ENCODE measurements around the gene DIABLO. TPM values are rescaled to one million over a fixed set of nuclear protein-coding genes. Genes with fewer than 3 reads are reported as not detected.
A peak's percentile ranks its signal among the peaks of the same experiment; 100 is the strongest.

The DIABLO gene
- total and polyA plus RNA-seq, 9 of the 15 experiments (the other 6 are each of a cell fraction or from before 2014, with no cell fraction given), result 37.3 to 101 (median 80.1) TPM

DNA sequence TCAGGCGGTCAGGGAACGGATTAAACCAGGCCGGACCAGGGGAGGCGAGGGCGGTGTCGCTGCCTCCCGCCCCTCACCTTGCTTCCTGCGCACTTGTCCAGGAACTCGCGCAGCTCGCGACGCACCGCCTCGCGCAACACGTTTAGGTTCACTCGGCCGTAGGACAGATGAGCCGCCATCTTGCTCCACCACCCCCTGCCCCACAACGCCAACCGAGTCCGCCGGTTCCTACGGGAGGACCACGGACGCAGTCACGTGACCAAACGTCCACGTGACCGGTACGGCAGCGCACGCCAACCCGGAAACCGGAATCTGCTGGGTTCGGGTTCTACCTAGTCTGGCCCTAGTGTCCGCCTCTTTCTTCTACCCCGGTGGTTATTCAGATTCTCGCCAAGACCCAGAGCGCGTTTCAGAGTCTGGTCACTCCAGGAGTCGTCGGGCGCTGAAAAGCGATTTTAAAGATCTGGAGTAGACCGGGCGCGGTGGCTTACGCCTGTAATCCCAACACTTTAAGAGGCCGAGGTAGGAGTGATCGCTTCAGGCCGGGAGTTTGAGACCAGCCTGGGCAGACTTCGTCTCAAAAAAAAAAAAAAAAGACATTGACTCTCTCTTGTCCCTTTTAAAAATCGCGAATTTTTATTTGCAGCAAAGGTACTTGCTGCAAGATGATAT lies 40.5 kb upstream of the DIABLO start, which contains the start of gene VPS33A (continued):
- TF ChIP-seq ZFPM2 (CRISPR knock-in tag; IDR thresholded peaks at IDR 0.05) (peak; percentile 37; the same call in 1 of the 2 replicates), RBM22 (IDR thresholded peaks at IDR 0.05; ENCODE audit: low read depth, low read length, poor library complexity, severe bottlenecking) (peak; percentile 47), CXXC5 (CRISPR knock-in tag; IDR thresholded peaks at IDR 0.05) (peak; percentile 100), NCOA2 (IDR thresholded peaks at IDR 0.05; ENCODE audit: partially characterized antibody in 2 of 2) (no peak), CCAR2 (IDR thresholded peaks at IDR 0.05; ENCODE audit: low read depth, low read length) (no peak), TAF1 (IDR thresholded peaks at IDR 0.05; ENCODE audit: control insufficient read depth, extremely low read depth, insufficient read depth, low read length, severe bottlenecking) (peak; percentile 92), FOXK2 (conservative IDR thresholded peaks at IDR 0.05 in 1 of 2, IDR thresholded peaks at IDR 0.05 in 1 of 2; ENCODE audit: low read depth in 2 of 2) (peak; percentile 88 to 97), ZNF175 (CRISPR knock-in tag; IDR thresholded peaks at IDR 0.05; ENCODE audit: low read depth) (no peak), ZBTB17 (CRISPR knock-in tag; IDR thresholded peaks at IDR 0.05) (peak; percentile 14; the same call in 1 of the 2 replicates), ZNF384 (IDR thresholded peaks at IDR 0.05; ENCODE audit: low read depth, low read length) (peak; percentile 35), ZNF212 (CRISPR knock-in tag; IDR thresholded peaks at IDR 0.05) (peak; percentile 74; the same call in 1 of the 2 replicates), ZNF586 (CRISPR knock-in tag; conservative IDR thresholded peaks at IDR 0.05) (no peak)
- TF ChIP-seq, protein P1, sequence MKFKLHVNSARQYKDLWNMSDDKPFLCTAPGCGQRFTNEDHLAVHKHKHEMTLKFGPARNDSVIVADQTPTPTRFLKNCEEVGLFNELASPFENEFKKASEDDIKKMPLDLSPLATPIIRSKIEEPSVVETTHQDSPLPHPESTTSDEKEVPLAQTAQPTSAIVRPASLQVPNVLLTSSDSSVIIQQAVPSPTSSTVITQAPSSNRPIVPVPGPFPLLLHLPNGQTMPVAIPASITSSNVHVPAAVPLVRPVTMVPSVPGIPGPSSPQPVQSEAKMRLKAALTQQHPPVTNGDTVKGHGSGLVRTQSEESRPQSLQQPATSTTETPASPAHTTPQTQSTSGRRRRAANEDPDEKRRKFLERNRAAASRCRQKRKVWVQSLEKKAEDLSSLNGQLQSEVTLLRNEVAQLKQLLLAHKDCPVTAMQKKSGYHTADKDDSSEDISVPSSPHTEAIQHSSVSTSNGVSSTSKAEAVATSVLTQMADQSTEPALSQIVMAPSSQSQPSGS (CRISPR knock-in tag; IDR thresholded peaks at IDR 0.05), result peak; percentile 6; the same call in 1 of the 2 replicates
- TF ChIP-seq, protein P2, sequence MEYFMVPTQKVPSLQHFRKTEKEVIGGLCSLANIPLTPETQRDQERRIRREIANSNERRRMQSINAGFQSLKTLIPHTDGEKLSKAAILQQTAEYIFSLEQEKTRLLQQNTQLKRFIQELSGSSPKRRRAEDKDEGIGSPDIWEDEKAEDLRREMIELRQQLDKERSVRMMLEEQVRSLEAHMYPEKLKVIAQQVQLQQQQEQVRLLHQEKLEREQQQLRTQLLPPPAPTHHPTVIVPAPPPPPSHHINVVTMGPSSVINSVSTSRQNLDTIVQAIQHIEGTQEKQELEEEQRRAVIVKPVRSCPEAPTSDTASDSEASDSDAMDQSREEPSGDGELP (CRISPR knock-in tag; IDR thresholded peaks at IDR 0.05; ENCODE audit: borderline replicate concordance), result peak; percentile 91
- TF ChIP-seq, protein P3, sequence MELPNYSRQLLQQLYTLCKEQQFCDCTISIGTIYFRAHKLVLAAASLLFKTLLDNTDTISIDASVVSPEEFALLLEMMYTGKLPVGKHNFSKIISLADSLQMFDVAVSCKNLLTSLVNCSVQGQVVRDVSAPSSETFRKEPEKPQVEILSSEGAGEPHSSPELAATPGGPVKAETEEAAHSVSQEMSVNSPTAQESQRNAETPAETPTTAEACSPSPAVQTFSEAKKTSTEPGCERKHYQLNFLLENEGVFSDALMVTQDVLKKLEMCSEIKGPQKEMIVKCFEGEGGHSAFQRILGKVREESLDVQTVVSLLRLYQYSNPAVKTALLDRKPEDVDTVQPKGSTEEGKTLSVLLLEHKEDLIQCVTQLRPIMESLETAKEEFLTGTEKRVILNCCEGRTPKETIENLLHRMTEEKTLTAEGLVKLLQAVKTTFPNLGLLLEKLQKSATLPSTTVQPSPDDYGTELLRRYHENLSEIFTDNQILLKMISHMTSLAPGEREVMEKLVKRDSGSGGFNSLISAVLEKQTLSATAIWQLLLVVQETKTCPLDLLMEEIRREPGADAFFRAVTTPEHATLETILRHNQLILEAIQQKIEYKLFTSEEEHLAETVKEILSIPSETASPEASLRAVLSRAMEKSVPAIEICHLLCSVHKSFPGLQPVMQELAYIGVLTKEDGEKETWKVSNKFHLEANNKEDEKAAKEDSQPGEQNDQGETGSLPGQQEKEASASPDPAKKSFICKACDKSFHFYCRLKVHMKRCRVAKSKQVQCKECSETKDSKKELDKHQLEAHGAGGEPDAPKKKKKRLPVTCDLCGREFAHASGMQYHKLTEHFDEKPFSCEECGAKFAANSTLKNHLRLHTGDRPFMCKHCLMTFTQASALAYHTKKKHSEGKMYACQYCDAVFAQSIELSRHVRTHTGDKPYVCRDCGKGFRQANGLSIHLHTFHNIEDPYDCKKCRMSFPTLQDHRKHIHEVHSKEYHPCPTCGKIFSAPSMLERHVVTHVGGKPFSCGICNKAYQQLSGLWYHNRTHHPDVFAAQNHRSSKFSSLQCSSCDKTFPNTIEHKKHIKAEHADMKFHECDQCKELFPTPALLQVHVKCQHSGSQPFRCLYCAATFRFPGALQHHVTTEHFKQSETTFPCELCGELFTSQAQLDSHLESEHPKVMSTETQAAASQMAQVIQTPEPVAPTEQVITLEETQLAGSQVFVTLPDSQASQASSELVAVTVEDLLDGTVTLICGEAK (IDR thresholded peaks at IDR 0.05), result peak; percentile 79
- TF ChIP-seq, protein P3 (CRISPR knock-in tag; IDR thresholded peaks at IDR 0.05), result no peak
